ENCODE data around the gene ATXN7L3. TPM values are rescaled to one million over a fixed set of nuclear protein-coding genes. Genes with fewer than 3 reads are reported as not detected.
"Not testable (repeated sequence)": the region's sequence is repeated elsewhere in the genome, so short reads cannot be mapped to it uniquely, and the experiment has no call there.

Gene ATXN7L3
- total RNA-seq, 2 experiments from 2014 or later: 102 to 104 TPM

DNA sequence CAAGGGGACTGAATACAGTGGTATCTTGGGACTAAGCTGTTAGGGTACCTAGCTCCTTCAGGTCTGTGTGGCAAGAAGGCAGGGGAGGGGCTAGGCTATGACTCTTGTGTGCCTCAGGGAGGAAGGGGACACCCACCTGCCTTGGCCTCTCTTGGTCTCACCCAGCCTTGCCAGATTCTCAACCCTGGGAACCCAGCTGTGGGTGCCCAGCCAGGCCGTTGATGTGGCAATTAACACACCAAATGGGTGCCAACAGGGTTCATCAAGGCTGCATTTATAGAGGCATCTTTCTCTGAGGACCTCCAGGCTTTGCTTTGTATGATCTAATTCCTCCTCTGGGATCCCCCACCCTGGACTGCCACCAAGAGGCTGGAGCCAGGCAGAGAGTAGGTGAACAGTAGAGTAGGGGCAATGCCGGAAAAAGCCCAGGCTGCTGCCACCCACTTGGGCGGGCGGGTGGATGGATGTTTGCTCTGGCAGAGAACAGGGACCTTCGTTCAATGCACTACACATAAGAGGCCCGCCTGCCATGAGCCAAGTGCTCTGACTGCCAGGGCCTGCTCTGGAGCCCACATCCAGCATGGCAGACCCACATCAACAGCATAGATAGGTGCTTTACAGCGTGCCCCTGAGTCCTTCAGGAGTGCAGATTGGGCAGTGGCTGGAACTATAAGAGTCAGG, 32.4 kb downstream of the ATXN7L3 start:
- ChIA-PET POLR2A (no interaction called here), CTCF (interaction anchor here (0.6 to 1.5 kb wide), 5 partner anchors 12 to 184 kb away, joined by 3 to 4 read pairs (median 3); no protein-coding TSS in a partner anchor)

DNA sequence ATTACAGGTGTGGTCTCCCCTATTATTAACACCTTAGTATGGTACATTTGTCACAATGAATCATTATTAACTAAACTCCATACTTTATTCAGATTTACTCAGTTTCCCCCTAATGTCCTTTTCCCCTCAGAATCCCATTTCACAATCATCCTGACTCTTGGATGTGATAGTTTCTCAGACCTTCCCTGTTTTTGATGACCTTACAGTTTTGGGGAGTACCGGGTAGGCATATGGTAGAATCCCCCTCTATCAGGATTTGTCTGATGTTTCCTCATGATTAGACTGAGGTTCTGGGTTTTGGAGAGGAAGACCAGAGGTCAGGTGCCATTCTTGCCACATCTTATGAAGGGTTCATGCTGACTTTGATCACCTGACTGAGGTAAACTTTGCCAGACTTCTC, 35.2 kb downstream of the ATXN7L3 start:
- POLR2A ChIA-PET: no interaction called here
- CTCF ChIA-PET: interaction anchor here (1.2 kb wide), 1 partner anchor 31 kb away, joined by 5 read pairs; no protein-coding TSS in a partner anchor

DNA sequence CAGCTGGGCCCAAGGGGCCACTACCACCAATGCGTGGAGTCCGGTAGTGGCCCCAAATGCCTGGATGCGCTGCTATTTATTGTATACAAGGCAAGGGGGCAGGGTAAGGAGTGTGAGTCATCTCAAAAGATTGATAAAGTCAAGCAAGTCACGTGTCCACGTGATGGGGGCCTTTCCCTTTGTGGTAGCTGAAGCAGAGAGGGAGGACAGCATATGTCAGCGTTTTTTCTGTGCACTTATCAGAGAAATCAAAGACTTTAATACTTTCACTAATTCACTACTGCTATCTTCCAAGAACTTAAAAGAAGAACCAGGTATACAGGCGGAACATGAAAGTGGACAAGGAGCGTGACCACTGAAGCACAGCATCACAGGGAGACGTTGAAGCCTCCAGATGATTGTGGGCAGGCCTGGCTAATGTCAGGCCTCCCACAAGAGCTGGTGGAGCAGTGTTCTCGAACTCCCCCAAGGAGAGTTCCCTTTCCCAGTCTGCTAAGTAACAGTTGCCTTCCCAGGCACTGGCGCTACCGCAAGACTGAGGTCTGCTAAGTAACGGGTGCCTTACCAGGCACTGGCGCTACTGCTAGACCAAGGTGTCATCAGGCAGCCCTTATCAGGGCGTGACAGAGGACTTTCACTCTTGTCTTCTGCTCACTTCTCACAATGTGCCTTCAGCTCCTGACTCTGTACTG, 40.0 kb downstream of the ATXN7L3 start:
- CTCF ChIA-PET: interaction anchor here (0.5 kb wide), 1 partner anchor 19 kb away, joined by 3 read pairs; no protein-coding TSS in a partner anchor
- POLR2A ChIA-PET: no interaction called here

DNA sequence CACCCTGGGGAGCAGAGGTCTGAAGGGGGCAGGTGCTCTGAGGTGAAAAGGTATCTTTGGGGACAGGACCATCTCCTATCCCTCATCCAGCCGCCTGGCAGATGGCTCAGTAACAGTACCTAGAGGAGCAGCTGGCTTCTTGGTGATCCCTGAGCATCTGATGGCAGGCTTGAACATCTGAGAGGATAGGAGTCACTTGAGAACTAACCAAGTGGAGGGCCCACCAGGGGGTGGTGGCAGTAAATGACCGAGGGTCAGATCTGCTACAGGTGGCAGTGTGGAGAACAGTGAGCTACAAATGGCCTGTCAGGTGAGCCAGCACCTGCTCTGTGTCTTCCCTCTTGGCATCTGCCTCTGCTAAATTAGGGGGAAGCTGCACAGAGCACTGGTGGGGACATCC, 44.2 kb downstream of the ATXN7L3 start:
- ChIA-PET POLR2A (no interaction called here), CTCF (interaction anchor here (0.7 to 1.4 kb wide), 2 partner anchors 11 to 13 kb away, joined by 3 read pairs; no protein-coding TSS in a partner anchor)

DNA sequence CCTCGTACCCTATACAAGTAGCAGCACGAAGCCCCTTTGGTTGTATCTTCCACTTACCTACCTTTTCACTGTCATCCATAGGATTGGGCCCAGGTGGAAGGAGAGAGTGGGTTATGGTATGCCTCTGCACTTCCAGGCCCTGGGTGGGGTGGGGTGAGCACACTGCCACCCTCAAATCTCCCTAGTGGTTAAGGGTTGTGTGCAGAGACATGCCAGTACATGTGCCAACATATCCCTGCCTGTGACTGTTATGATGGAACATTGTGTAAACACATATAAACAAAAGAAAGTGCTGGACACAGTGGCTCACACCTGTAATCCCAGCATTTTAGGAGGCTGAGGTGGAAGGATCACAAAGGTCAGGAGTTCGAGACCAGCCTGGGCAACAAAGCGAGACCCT, 46.8 kb downstream of the ATXN7L3 start:
- ChIA-PET POLR2A (no interaction called here), CTCF (no interaction called here)

GRCh38 chr17:44149750-44150329, 49.8 kb downstream of the ATXN7L3 start:
- CTCF ChIA-PET: no interaction called here
- POLR2A ChIA-PET: interaction anchor here (0.6 kb wide), 1 partner anchor 16 kb away, joined by 4 read pairs; no protein-coding TSS in a partner anchor

DNA sequence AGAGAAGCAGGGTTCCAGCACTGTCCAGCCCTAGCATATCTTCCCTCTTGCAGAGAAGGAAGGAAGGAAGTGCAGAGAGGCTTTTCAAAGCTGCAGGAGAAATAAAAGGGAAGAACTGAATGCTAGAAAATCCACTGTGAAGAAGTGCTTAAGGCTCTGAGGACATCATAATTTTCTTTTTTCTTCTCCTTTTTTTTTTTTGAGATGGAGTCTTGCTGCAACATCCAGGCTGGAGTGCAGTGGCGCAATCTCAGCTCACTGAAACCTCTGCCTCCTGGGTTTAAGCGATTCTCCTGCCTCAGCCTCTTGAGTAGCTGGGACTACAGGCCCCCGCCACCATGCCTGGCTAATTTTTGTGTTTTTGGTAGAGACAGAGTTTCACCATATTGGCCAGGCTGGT, 50.6 kb downstream of the ATXN7L3 start:
- CTCF ChIA-PET: not testable (repeated sequence)
- POLR2A ChIA-PET: interaction anchor here (0.6 kb wide), 1 partner anchor 17 kb away, joined by 4 read pairs; no protein-coding TSS in a partner anchor

- ChIA-PET POLR2A (no interaction called here), CTCF (interaction anchor here (0.7 kb wide), 1 partner anchor 183 kb away, joined by 3 read pairs; no protein-coding TSS in a partner anchor)
These were observed 51.9 kb downstream of the ATXN7L3 start for GRCh38 chr17:44147812-44148211.

DNA sequence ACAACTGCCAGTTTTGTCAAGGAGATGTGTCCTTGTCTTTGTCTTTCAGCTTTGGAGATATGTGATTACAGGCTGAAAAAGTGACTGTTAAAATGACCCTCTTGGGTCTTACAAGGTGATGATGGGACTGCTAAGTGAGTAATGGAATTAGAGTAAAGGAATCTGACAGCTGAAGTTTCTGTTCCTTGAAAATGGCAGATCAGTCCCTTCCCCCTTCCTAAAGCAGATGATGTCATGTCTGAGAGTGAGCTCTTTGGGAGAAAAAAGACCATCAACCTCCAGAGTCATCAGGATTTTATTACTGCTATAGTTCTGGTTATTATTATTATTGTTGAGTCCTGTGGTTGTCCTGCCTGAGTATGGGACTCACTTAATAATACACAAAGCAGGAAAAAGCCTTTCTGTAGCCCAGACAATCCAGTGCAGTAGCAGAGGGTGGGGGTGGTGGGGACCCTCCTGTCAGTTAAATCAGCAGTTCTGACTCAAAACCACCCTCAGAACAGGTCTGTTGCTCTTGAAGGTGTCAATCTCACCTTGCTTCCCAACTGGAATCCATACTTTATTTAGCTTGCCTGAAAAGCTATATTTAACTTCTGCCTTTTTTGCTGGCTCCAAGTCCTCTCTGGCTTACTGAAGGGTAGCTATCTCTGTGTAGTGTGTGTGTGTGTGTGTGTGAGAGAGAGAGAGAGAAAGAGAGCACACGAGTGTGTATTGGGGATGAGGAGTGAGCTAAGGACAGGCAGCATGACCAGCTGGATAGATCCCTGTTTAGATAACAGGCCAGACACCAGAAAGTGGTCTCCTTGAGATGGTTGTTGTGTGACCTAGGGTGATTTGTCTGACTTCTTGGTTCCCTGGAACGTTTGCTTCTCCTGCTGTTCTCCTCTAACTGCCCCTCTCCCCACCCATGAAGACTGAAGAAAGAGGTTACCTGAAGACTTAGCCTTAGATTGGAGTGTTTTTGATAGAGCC, 53.0 kb downstream of the ATXN7L3 start:
- POLR2A ChIA-PET: no interaction called here
- CTCF ChIA-PET: interaction anchor here (0.5 to 1.2 kb wide), 3 partner anchors 17 to 184 kb away, joined by 3 read pairs; no protein-coding TSS in a partner anchor

GRCh38 chr17:44144966-44145739, 54.5 kb downstream of the ATXN7L3 start:
- ChIA-PET POLR2A (interaction anchor here (0.6 kb wide), 1 partner anchor 12 kb away, joined by 3 read pairs; no protein-coding TSS in a partner anchor), CTCF (interaction anchor here (1.1 kb wide), 1 partner anchor 21 kb away, joined by 3 read pairs; no protein-coding TSS in a partner anchor)

- ChIA-PET POLR2A (interaction anchor here (0.6 kb wide), 1 partner anchor 56 kb away, joined by 6 read pairs; no protein-coding TSS in a partner anchor), CTCF (interaction anchor here (0.6 to 1.0 kb wide), 2 partner anchors 20 to 200 kb away, joined by 3 to 4 read pairs; partner anchors contain the start of gene HDAC5)
These were observed 55.8 kb downstream of the ATXN7L3 start for GRCh38 chr17:44143921-44144320.

Other genes with a start within 250 kb of the ATXN7L3 start
- gene PYY, start 245.9 kb downstream of the ATXN7L3 start, total RNA-seq: not detected
- 1 to 10 TPM in 1 of 2 experiments, under 1 TPM in 1; 0.63 to 1.1 TPM for gene NAGS, start 195.3 kb downstream of the ATXN7L3 start, total RNA-seq
- 10 to 100 TPM; 29.5 to 31.0 TPM for gene TMEM101, start 184.9 kb downstream of the ATXN7L3 start, total RNA-seq
- 10 to 100 TPM; 91.3 to 95.4 TPM for gene LSM12, start 133.2 kb downstream of the ATXN7L3 start, total RNA-seq
- gene G6PC3, start 129.1 kb downstream of the ATXN7L3 start, total RNA-seq: 10 to 100 TPM; 36.5 to 37.8 TPM
- gene HDAC5, start 76.2 kb downstream of the ATXN7L3 start, total RNA-seq: 10 to 100 TPM; 18.9 to 20.7 TPM
- gene HROB, start 58.0 kb downstream of the ATXN7L3 start, total RNA-seq: 10 to 100 TPM; 16.7 to 17.5 TPM
- under 1 TPM; 0.15 to 0.23 TPM for gene ASB16, start 29.2 kb downstream of the ATXN7L3 start, total RNA-seq
- 10 to 100 TPM; 17.6 to 17.8 TPM for gene TMUB2, start 12.9 kb downstream of the ATXN7L3 start, total RNA-seq
- gene UBTF, start 19.8 kb upstream of the ATXN7L3 start, total RNA-seq: 100 to 1,000 TPM; 170 to 175 TPM
- not detected for gene SLC4A1, start 68.3 kb upstream of the ATXN7L3 start, total RNA-seq
- gene RUNDC3A, start 108.7 kb upstream of the ATXN7L3 start, total RNA-seq: under 1 TPM in 1 of 2 experiments, not detected in 1; 0.34 TPM
- gene SLC25A39, start 124.9 kb upstream of the ATXN7L3 start, total RNA-seq: 100 to 1,000 TPM; 171 to 176 TPM
- gene GRN, start 145.4 kb upstream of the ATXN7L3 start, total RNA-seq: 10 to 100 TPM; 42.6 to 46.7 TPM
- gene FAM171A2, start 164.0 kb upstream of the ATXN7L3 start, total RNA-seq: under 1 TPM; 0.19 to 0.36 TPM
- under 1 TPM; 0.23 to 0.31 TPM for gene ITGA2B, start 189.8 kb upstream of the ATXN7L3 start, total RNA-seq

All from activated CD8-positive, alpha-beta memory T cell treated with anti-CD3 and anti-CD28 coated beads for 36 hours (primary cell).